ENCODE measurements around the gene SKIC8.

DNA sequence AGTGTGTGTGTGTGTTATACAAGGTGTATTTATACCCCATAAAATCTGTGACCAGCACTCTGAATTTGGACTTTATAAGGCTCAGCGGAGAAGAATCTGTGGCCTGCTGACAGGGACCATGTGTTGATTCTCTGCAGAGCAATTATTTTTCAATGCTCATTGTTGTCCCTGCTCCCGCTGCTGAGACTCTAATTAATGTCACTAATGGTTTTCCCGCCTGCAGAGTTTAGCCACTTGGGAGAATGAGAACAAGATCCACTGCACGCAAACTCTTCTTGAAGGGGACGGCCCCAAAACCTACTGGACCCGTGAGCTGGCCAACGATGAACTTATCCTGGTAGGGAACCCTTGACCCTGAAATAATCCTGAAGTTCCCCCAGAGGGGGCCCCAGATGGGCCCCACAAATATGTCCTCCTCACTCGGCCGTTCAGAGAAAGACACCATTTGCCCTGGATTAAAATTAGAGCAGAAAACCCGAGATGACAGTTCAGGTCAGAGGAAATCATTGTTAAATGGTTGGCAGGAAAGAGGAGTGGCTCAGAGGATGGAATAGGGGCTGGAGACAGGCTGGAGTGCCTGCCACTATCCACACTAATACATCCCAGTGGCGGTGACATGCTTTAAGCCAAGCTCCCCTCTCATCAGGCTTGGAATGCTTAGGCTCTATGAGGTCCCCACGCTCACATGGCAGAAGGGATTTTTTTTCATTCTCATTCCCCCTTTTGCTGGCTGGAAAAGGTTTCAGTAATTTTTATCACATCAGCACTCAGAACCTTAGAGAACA, 44.1 kb upstream of the SKIC8 start:
- TF ChIP-seq CTCF (conservative IDR thresholded peaks at IDR 0.05) (no peak), ZFX (IDR thresholded peaks at IDR 0.05) (no peak)
